Daoy (cell line): ENCODE results near the gene NTSR1. TPM values are rescaled to one million over a fixed set of nuclear protein-coding genes. Genes with fewer than 3 reads are reported as not detected.

Source experiments
- DNase-seq: peaks from one replicate; pipeline ENCODE4 v3.0.0-alpha.2; 2015; ENCODE audit warnings: low read depth
- total RNA-seq: library from RNA; depleted of rRNA; stranded (reverse); fragments of >200 nt; shearing (Covaris generic); gene quantifications from 2 replicates; pipeline ENCODE4 v1.2.3, GENCODE V29; 2014

The NTSR1 gene
- total RNA-seq, 1 experiment from 2014 or later, result 0.17 TPM

DNA sequence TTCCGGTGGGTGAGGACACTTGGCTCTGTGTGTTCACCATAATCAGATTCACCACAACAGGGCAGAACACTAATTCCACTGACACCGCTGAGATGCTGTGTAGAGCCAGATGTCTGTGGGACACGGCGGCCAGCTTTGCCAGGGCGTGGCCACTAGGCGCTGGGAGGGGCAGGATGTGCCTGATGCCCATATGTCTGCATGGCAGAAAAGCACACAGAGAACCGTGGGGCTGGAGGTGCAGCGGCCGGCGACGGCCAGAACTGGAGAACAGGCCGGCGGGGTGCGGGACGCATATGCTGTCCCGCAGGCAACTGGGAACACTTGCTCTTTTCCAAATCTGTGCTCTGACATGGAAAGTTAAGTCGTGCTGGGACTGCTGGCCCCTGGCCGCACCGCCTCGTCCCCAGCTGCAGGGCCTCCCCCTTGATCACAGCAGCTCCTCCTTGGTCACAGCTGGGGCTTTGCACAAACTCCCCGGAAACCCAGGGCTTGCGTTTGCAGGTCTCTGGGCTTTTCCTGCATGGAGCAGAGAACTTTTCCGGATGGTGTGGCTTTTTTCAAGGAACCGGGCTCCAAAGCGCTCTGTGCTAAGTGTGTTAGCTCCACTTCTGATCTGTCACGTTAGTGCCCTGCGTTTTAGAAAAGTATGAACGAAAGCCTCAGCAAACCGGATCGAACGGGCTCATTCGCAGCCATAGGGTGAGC is 31.1 kb downstream of the NTSR1 start:
- peak; percentile 81 for DNase-seq

DNA sequence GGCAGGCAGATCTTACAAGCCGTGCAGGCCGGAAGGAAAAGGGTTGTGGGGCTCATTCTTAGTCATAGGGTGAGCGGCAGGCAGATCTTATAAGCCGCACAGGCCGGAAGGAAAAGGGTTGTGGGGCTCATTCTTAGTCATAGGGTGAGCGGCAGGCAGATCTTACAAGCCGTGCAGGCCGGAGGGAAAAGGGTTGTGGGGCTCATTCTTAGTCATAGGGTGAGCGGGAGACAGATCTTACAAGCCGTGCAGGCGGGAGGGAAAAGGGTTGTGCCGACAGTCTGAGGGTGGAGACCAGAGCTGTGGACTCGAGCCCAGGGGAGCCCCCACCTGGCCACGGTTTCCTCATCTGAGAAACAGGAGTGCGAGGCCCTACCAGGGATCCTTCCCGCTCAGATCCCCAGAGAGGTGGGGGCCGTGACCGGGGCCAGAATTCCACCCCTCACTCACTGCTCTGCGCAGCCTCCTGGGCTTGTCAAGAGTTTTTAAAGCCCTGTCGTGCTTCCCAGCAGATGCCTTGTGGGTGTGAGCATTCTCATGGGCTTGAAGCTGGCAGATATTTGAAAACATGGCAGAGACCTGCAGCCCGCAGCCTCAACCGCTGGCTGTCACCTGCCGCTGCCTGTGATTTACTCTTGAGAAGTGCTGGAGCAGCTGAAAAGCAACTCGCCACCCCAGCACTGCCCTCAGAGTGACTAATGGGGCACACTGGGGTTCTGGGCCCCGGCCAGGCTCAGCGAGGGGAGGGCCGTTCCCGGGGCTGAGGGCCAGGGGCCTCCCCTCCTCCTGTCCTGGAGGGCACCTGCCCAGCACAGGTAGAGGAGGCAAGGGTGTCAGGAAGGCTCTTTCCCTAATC is 31.9 kb downstream of the NTSR1 start:
- peak; percentile 97 for DNase-seq

DNA sequence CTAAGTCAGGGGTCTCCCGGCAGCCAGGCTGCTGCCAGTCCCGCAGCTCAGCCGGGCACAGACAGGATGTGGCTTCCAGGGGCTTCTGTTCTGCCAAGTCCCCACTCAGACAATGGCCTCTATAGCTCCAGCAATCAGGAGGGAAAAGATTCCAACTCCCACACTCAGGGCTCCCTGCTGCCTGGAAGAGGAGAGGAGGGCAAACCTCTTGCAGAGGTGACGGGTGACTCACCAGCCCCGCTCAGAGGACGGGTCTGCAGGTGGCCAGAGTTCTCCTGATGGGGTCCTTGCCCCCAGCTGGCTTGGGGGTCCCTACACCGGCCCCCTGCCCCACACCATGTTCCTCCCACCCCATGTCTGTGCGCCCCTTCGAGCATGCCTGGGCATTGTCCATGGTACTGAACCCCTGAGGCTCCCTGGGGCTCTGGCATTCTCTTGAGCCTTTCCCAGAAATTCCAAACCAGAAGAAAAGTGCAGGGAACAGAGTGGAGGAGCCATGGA is 32.6 kb downstream of the NTSR1 start:
- DNase-seq, result peak; percentile 68

DNA sequence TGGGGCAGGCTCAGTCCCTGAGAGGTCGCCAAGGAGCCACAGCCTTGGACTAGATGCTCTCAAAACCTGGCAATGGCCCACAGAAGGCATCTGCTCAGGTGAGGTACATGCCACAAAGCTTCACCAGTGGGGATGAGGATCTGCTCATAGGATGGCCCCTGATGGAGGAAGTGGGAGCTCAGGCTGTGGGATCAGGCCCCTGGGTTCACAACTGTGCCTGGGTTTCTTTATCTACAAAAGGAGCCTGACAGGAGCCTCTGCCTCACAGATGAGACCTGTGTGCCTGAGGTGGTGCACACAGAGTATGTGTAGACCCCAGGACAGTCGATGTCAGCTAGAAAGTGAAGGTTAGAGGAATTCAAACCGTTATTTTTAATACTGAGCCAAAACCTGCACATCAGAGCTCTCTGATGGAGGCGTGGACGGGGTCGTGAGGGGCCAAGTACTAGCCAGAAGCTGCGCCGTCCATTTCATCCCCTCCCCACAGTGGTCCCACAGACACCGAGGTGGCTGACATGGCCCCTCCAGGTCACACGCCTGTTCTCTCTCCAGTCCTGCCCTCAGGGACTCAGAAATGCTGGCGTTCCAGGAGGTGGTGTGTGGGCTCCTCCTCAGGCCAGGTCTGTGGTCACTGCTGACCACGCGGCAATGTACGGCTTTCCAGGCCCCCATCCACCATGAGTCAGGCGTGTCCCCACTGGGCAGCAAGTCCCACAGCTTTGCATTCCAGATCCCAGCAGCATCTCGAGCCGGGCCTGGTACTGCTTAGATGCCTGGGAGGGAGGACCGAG is 33.3 kb downstream of the NTSR1 start:
- no peak for DNase-seq

DNA sequence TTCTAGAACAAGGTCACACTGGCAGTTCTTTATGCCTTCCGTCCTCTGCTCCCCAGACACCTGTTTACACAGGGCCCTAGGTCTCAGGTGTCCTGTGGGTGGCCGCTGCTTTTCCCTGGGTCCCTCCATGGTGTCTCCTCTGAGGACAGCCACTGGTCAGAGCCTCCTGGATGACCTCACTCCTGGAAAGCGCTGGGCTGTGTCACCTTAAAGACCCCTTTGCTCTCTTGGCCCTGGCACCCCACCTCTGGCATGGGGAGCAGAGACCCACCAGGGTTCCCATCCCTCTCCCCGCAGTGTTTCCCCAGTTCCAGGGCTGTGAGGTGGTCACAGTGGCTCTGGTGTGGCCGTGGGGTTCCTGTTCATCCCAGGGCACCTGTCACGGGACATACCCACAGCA is 33.9 kb downstream of the NTSR1 start:
- DNase-seq, result no peak

DNA sequence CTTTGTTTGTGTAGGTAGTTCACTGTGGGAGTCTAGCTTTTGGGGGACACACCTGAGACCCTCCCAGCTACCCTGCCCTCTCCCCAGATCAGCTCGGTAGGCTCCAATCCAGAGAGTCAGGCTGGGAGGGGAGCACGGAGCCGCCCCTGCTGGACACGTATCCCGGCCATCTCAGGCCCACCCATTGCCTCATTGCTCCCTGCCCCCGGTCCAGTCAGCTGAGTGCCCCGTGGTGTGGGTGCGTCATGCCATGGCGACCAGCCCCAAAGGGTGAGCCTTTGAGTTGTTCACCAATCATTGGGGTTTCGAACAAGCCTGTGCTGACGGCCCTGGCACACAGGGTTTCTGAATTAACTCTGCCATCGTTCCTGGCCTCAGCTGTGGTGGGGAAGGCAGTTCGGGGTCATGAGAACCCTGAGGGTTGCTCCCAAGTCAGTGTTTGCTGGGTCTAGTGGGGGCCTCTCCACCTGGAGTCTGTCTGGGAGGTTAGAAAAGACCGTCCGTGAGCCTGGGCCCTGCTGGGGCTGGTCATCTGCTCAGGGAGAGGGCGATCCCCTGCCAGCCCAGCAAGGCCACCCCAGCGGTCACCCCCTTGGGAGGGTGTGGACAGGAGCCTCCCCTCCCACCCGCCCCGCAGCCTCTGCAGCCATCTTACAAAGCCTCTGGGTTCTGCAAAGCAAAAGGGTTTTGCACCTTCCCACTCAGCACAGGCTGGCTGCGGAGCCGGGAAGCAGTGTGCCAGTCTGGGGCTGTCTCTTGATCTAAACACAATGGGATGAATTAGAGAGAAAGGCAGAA is 34.5 kb downstream of the NTSR1 start:
- DNase-seq, result no peak

DNA sequence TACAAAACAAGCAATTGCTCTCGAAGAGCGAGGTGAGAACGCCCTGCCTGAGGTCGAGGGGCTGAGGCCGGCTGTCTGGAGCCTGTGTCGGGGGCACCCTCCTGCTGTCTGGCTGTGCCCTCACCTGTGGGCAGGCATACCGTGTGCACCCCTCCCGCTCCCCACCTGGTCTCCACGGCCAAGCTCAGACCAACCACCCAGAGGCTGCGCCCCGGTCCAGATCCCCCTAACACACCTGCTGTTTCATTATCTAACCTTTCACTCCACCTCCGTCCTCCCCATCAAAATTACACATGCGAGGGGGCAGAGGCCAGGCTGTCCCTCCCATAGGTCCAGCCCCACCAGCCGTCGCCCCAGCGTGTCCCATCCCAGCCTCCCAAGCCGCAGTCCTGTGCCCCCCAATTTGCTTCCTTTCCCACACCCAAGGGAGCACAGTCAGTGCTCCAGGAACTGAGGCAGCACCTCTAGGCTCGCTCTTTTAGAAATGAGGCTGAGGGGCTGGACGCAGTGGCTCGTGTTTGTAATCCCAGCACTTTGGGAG is 35.2 kb downstream of the NTSR1 start:
- no peak for DNase-seq

DNA sequence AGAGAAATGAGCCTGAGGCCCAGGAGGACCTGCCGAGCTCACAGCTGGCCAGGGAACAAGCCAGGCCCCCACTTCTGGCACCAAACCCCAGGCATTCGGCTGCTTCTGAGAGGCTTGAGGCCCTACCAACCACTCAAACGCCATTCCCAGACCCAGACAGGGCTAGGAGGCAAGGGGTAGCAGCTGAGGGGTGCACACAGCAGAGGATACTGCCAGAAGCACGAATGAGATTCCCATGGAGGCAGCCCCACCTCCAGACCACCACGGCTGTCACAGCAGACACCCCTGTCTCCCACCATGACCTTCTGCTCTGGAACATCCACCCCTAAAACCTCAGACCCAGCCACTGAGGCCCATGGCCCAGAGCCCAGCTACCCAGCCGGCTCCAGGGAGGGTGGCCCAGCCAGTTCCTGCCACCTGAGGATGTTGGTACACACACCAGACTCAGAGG is 36.1 kb downstream of the NTSR1 start:
- no peak for DNase-seq

DNA sequence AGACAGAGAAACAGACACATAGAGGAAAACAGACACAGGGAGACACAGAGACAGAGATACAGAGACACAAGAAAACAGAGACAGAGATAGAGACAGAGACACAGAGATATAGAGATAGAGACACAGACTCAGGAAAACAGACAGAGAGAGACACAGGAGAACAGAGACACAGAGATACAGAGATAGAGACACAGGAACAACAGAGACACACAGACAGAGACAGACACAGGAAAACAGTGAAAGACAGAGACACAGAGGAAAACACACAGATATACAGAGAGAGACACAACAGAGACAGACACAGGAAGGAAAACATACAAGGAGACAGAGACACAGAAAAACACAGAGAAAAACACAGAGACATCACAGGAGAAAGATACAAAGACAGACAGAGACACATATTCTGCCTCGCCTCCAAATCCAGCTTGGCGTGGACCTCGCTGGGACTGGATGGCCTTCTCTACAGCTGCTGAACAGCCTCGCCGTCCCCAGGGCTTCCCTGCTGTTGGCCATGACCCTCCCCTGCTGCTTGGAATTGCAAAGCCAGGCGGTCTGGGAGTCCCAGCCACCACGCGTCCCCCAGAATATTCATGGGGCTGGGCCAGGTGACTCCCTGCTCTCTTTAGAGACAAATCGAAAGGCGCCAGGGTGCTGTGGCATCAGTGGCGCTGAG is 36.8 kb downstream of the NTSR1 start:
- no peak for DNase-seq

DNA sequence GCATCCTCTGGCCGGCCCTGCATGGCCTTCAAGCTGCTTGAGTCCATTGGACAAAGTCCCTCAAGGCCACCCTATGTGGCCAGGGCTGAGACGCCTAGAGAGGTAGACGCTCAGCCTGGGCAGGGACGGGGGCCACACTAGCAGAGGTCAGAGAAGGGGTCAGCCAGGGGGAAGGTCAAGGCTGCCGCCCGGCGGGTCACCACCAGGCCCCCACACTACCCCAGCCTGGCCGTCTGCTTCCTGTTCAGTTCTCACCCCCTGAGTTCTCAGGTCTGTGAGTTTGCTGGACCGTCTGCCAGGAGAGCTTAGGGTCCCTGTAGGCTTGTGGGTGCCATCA is 37.3 kb downstream of the NTSR1 start:
- DNase-seq, result no peak

DNA sequence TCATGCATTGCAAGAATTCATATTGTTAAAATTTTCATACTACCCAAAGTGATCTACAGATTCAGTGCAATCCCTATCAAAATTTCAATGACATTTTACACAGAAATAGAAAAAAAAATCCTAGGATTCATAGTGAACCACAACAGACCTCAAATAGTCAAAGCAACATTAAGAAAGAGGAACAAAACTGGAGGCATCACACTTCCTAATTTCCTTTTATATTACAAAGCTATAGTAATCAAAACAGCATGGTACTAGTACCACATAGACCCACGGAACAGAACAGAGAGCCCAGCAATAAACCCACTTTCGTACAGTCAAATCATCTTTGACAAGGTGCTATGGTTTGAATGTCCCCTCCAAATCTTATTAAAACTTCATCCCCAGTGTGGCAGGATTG is 39.7 kb downstream of the NTSR1 start:
- no peak for DNase-seq

DNA sequence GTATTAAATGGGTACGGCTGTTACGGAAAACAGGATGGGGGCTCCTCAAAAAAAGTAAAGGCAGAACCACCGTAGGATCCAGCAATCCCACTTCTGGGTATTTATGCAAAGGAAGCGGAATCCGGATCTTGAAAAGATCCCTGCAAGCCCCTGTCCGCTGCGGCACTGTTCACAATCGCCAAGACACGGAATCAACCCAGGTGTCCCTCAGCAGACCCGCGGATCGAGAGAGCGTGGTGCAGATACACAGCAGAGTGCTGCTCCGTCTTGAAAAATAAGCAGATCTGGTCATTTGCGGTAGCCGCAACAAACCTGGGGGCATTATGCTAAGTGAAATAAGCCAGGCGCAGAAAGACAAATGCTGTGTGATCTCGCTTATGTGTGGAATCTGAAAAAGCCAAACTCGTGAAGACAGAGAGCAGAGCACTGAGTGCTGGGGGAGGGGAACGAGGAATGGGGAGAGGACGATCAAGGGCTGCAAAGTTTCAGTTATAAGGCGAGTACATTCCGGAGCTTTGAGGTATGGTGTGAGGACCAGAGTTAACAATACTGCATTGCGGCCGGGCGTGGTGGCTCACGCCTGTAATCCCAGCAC is 41.3 kb downstream of the NTSR1 start:
- no peak for DNase-seq

DNA sequence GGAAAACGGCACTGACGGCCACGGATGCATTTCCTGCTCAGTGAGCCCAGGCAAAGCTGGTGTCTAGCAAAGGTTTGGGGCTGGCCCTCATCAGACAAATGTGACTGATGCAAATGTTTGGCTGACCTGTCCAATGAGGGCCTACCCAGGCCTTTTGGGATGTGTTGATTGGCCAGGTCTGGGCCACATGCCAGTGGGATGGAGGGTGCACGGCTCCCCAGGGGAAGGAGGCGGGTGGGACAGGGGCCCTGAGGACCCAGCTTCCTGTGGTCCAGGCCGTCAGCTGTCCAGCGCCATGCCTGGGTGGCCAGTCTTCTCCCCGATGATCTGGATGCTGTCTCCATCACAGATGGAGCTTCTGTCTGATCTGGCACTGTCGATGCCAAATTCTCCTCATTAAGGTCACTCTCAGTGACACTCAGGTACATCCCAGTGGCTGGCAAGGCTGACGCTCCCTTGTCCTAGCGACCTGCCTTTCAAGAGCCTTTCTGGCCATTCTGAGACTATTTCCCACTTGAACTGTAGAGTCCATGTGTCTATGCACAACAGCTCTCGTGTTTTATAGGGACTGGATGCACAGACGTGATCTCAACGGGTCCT is 43.0 kb downstream of the NTSR1 start:
- DNase-seq, result no peak

DNA sequence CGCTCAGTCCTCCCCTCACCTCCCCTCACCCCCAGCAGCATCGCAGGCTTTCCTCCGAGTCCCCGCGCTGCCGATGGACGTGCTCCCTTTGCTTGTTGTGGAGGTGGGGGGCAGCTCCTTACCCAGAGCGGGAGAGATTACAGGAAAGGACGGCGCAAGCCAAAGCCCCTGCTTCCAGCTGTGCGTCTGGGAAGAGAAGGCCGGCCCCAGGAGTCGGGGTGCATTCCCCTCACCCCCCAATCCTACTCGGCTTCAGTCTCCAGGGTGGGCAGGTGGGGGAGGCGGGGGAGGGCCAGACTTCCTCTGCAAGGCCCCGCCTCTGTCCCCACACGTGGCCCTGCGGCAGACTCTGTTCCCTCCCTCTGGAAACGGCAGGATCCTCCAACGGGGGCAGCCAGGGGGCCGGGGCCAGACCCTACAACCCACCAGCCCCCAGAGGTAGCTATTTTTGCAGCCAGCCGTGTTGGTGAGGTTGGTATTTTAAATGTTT is 43.6 kb downstream of the NTSR1 start:
- DNase-seq, result no peak

DNA sequence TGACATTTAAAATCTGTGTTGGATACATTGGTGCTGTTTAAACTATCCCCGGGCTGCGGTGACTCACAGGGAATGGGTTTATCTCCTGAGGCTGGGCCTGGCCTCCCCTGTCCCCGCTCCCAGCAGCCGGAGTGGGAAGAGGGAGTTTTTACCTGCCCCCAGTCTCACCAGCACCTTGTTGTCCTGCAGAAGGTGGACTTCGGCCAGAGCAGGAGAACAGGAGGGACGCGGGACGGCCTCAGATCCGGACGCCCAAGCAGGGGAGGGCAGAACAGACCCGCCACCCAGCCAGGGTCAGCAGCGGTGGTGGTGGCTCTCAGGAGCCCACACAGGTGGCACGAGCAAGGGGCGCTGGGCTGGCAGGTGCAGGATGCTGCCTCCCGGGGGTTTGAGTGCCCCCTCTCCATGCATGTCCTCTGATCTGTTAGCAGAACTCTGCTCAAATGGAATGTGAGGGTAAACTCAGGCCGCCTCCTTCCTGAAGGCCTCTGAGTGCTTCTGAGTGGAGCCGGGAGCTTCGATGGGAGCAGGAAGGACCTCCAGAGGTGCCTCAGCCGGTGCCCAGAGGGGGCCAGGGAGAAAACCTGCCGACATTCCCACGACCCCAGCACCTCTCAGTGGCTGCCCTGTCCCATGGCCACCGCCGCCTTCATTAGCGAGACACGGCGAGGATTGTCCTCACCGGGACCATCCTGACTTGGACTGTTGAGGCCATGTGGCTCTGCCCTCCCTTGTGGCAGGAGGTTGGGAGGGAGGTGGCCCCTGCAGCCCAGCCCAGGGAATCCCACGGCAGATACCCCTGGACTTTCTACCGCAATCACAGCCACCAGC is 44.2 kb downstream of the NTSR1 start:
- DNase-seq, result peak; percentile 36

DNA sequence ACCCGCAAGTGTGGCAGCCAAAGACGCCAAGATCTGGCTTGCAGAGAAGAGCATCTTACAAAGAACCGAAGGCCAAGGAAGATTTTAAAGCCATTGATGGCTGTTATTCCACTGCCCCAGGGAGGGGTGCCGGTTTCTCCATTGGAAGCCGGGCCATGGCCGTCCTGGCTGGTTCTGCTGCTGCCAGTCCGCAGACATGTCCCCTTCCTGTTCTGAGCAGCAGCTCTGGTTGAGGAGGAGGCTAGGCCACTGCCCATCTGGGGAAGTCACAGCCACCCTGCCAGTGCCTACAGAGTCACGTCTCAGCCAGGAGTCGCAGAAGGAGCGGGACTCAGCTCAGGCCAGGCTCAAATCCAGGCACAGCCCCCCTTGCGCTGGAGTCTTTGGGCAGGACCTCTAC is 45.0 kb downstream of the NTSR1 start:
- DNase-seq, result no peak

DNA sequence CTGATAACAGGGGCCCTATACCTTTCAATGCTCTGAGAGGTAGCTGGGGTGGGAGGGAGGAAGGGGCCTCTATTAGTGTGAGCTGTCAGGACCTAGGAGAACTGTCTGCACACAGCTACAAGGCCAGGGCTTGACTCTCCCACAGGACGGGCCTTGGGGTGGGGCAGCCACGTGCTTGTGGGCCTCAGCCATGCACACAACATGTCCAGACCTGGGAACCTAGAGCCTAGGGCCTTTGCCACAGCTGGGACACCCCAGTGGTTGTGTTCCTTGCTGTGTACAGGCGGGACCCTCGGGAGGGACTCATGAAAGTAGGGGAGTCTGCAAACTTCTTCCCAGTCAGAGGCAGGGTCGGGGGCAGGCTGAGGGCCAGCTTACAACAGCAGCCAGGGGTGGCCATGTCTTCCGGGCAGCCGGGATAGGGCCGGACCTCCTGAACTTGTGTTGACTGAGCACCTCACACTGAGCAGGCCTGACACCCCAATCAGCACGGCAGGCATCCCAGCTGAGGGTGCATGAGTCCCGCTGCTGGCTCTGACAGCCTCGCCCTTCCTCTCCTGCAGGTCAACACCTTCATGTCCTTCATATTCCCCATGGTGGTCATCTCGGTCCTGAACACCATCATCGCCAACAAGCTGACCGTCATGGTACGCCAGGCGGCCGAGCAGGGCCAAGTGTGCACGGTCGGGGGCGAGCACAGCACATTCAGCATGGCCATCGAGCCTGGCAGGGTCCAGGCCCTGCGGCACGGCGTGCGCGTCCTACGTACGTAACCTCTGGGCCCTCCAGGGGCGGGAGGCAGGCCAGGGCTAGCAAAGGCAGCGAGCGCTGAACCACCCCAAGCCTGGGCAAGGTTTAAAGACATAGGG is 45.7 kb downstream of the NTSR1 start:
- no peak for DNase-seq

DNA sequence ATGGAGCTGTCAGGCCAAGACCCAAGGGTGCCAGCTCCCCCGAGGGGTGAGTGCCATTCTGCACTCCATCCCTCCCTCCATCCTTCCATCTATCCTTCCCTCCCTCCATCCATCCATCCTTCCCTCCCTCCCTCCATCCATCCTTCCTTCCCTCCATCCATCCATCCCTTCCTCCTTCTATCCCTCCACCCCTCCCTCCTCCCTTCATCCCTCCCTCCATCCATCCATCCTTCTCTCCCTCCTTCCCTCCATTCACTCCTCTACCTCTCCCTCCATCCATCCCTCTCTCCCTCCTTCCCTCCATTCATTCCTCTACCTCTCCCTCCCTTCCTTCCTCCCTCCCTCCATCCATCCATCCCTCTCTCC is 46.3 kb downstream of the NTSR1 start:
- no peak for DNase-seq
